Vagina (tissue), 2 donors: ENCODE measurements around the gene CALN1.

Source experiments
- POLR2A ChIP-seq, 2 donors: fragments of 450-650 bp; IDR thresholded peaks; one replicate each; pipeline ENCODE4 v1.6.1; 2017; ENCODE audit warnings: antibody characterized with exemption in 2 of 2, mild to moderate bottlenecking in 2 of 2, moderate library complexity in 2 of 2
- POLR2AphosphoS5 ChIP-seq, 2 donors: sonication (generic); formaldehyde crosslinking; IDR thresholded peaks; one replicate each; pipeline ENCODE4 v1.9.0; 2017; ENCODE audit warnings: antibody characterized with exemption in 2 of 2, mild to moderate bottlenecking in 2 of 2, low read depth in 1 of 2; ENCODE audit not compliant: insufficient read depth in 1 of 2
- TF ChIP-seq, protein P1 (sequence below), 3 experiments: fragments of 450-650 bp in 2 of 3; fragments of 200-600 bp in 1 of 3; sonication (generic) in 1 of 3; IDR thresholded peaks; one replicate each; pipeline ENCODE4 v1.5.1; 2017 to 2019; ENCODE audit warnings: antibody characterized with exemption in 3 of 3, mild to moderate bottlenecking in 2 of 3, moderate library complexity in 2 of 3

DNA sequence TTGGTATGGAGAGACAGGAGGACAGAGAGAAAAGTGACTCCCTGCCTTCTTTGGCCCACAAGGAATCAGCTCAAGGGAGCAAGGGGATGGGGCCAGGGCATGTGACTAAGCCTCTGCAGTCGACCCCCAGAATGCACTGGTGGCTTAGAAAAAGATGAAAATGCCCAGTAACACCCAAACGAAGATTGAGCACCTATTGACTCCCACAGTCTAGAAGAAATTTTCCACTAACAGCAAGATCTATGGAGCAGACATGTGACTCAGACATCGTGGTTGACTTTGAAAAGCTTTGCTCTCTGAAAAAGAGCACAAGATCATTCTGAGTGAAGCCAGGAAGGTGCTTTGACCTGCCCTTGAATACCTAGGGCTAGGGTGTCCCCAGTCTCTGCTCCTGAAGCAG lies 586.0 kb downstream of the CALN1 start:
- TF ChIP-seq, protein P1, sequence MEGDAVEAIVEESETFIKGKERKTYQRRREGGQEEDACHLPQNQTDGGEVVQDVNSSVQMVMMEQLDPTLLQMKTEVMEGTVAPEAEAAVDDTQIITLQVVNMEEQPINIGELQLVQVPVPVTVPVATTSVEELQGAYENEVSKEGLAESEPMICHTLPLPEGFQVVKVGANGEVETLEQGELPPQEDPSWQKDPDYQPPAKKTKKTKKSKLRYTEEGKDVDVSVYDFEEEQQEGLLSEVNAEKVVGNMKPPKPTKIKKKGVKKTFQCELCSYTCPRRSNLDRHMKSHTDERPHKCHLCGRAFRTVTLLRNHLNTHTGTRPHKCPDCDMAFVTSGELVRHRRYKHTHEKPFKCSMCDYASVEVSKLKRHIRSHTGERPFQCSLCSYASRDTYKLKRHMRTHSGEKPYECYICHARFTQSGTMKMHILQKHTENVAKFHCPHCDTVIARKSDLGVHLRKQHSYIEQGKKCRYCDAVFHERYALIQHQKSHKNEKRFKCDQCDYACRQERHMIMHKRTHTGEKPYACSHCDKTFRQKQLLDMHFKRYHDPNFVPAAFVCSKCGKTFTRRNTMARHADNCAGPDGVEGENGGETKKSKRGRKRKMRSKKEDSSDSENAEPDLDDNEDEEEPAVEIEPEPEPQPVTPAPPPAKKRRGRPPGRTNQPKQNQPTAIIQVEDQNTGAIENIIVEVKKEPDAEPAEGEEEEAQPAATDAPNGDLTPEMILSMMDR (IDR thresholded peaks at IDR 0.05) = no peak
- no peak for TF ChIP-seq POLR2AphosphoS5 (IDR thresholded peaks at IDR 0.05; ENCODE audit: insufficient read depth in 1 of 2, low read depth in 1 of 2)
- TF ChIP-seq POLR2A (IDR thresholded peaks at IDR 0.05) = no peak
